Measurements from ENCODE around the gene LPIN2. TPM values are rescaled to one million over a fixed set of nuclear protein-coding genes. Genes with fewer than 3 reads are reported as not detected.

Gene LPIN2
- total and polyA plus RNA-seq, 7 donors: 1.5 to 5.2 (median 4.4) TPM

- WGBS, 3 donors: 88 to 94% (median 92%) methylated on average over 1 of the region's 1 CpG
- H3K4me3 ChIP-seq: no peak overlapping the region
- H3K36me3 ChIP-seq (ENCODE audit: insufficient read depth in 1 of 2, low read depth in 1 of 2): no peaks in the 10 kb centered on the region
- intact Hi-C loops (cut with DNase I): no loop called here
- peaks cover 3% of the 10 kb centered on the region for H3K4me1 ChIP-seq
- H3K9me3 ChIP-seq: no peaks in the 10 kb centered on the region
- no peaks in the 10 kb centered on the region for H3K27me3 ChIP-seq (ENCODE audit: insufficient read depth in 3 of 3, low read length in 2 of 3)
- TF ChIP-seq CTCF (IDR thresholded peaks at IDR 0.05): no peak
- ATAC-seq (no peak), DNase-seq (no peak)
- no peak overlapping the region for H3K27ac ChIP-seq
Observed at GRCh38 chr18:2968606-2969005, 44.3 kb downstream of the LPIN2 start.

- no peak for TF ChIP-seq CTCF (IDR thresholded peaks at IDR 0.05)
- no peak overlapping the region for H3K27ac ChIP-seq
- intact Hi-C loops (cut with DNase I): no loop called here
- no peak overlapping the region for H3K4me3 ChIP-seq
- ATAC-seq (no peak), DNase-seq (no peak)
- H3K9me3 ChIP-seq: no peaks in the 10 kb centered on the region
- H3K4me1 ChIP-seq: peaks cover 3% of the 10 kb centered on the region
- H3K36me3 ChIP-seq (ENCODE audit: insufficient read depth in 1 of 2, low read depth in 1 of 2): no peaks in the 10 kb centered on the region
- 74 to 79% (median 78%) methylated on average over 8 of the region's 8 CpGs for WGBS, 3 donors
- no peaks in the 10 kb centered on the region for H3K27me3 ChIP-seq (ENCODE audit: insufficient read depth in 3 of 3, low read length in 2 of 3)
Observed at GRCh38 chr18:2967820-2968219, 45.1 kb downstream of the LPIN2 start.

GRCh38 chr18:2967357-2967756 lies 45.6 kb downstream of the LPIN2 start:
- intact Hi-C loops (cut with DNase I): no loop called here

GRCh38 chr18:2966560-2966959 lies 46.4 kb downstream of the LPIN2 start:
- Histone ChIP-seq H3K4me3 (no peak overlapping the region), H3K27me3 (ENCODE audit: insufficient read depth in 3 of 3, low read length in 2 of 3) (no peaks in the 10 kb centered on the region), H3K9me3 (no peaks in the 10 kb centered on the region), H3K4me1 (peaks cover 4% of the 10 kb centered on the region), H3K36me3 (ENCODE audit: insufficient read depth in 1 of 2, low read depth in 1 of 2) (no peaks in the 10 kb centered on the region), H3K27ac (no peak overlapping the region)
- DNase-seq: no peak
- TF ChIP-seq CTCF (IDR thresholded peaks at IDR 0.05): no peak
- ATAC-seq: no peak
- WGBS, 3 donors: 96 to 97% (median 96%) methylated on average over 4 of the region's 4 CpGs
- intact Hi-C loops (cut with DNase I): no loop called here

More at GRCh38 chr18:2967357-2967756, 45.6 kb downstream of the LPIN2 start:
- 92 to 95% (median 93%) methylated on average over 11 of the region's 11 CpGs for WGBS, 3 donors
- Histone ChIP-seq H3K4me3 (no peak overlapping the region), H3K4me1 (peaks cover 3% of the 10 kb centered on the region), H3K9me3 (no peaks in the 10 kb centered on the region), H3K27me3 (ENCODE audit: insufficient read depth in 3 of 3, low read length in 2 of 3) (no peaks in the 10 kb centered on the region), H3K36me3 (ENCODE audit: insufficient read depth in 1 of 2, low read depth in 1 of 2) (no peaks in the 10 kb centered on the region), H3K27ac (no peak overlapping the region)
- ATAC-seq: no peak
- DNase-seq: no peak
- TF ChIP-seq CTCF (IDR thresholded peaks at IDR 0.05): no peak

- H3K27ac ChIP-seq: no peak overlapping the region
- ATAC-seq (no peak), DNase-seq (no peak)
- WGBS, 3 donors: 97 to 98% (median 98%) methylated on average over 4 of the region's 4 CpGs
- H3K4me3 ChIP-seq: no peak overlapping the region
- H3K9me3 ChIP-seq: no peaks in the 10 kb centered on the region
- H3K4me1 ChIP-seq: peaks cover 11% of the 10 kb centered on the region
- intact Hi-C loops (cut with DNase I): no loop called here
- H3K36me3 ChIP-seq (ENCODE audit: insufficient read depth in 1 of 2, low read depth in 1 of 2): no peaks in the 10 kb centered on the region
- no peak for TF ChIP-seq CTCF (IDR thresholded peaks at IDR 0.05)
- no peaks in the 10 kb centered on the region for H3K27me3 ChIP-seq (ENCODE audit: insufficient read depth in 3 of 3, low read length in 2 of 3)
Observed at GRCh38 chr18:2965797-2966196, 47.1 kb downstream of the LPIN2 start.
